H1 (cell line): ENCODE data around the gene SLC7A7. TPM values are rescaled to one million over a fixed set of nuclear protein-coding genes. Genes with fewer than 3 reads are reported as not detected.

Source experiments
- CTCF ChIA-PET: fragments of 300-600 bp; sonication (Branson Sonifier 250); formaldehyde crosslinking; loops from one replicate; lab custom pipeline; 2021; ENCODE audit not compliant: partially characterized antibody; lab: Charles Lee
- POLR2A ChIA-PET: fragments of 300-600 bp; sonication (Branson Sonifier 250); formaldehyde crosslinking; loops from one replicate; lab custom pipeline; 2021; ENCODE audit warnings: inconsistent platforms; ENCODE audit not compliant: partially characterized antibody; lab: Charles Lee
- DNase-seq, 2 experiments: peaks; one replicate each; pipeline versions ENCODE4 v3.0.0 to v3.0.0-alpha.2; 2010 to 2022; ENCODE audit warnings: low spot score in 2 of 2, low read depth in 1 of 2, mixed read lengths in 1 of 2
- FAIRE-seq: peaks from 2 replicates; lab custom pipeline; 2011; peaks lifted over from hg19 to GRCh38; lab: Jason Lieb, UNC
- H2AFZ ChIP-seq: 2 replicates; pipeline ENCODE4 v1.8.1; 2012; ENCODE audit warnings: low read length, inconsistent platforms
- H2AK5ac ChIP-seq: 2 replicates; pipeline ENCODE4 v1.6.1; 2013; ENCODE audit warnings: low read depth, low read length
- H2BK120ac ChIP-seq: replicated peaks from 2 replicates; pipeline ENCODE3; 2013; ENCODE audit warnings: low read depth, low read length, inconsistent platforms
- H2BK12ac ChIP-seq: 2 replicates; pipeline ENCODE4 v1.6.1; 2013; ENCODE audit warnings: low read depth, low read length
- H2BK15ac ChIP-seq: 2 replicates; pipeline ENCODE4 v1.6.1; 2013; ENCODE audit warnings: low read length
- H2BK20ac ChIP-seq: 2 replicates; pipeline ENCODE4 v1.6.1; 2013; ENCODE audit warnings: low read length
- H2BK5ac ChIP-seq: 2 replicates; pipeline ENCODE4 v1.6.1; 2013; ENCODE audit warnings: low read depth, low read length
- H3K14ac ChIP-seq: 2 replicates; pipeline ENCODE4 v1.6.1; 2013; ENCODE audit warnings: inconsistent platforms; ENCODE audit not compliant: insufficient read length
- H3K18ac ChIP-seq: 2 replicates; pipeline ENCODE4 v1.6.1; 2013; ENCODE audit warnings: low read length; ENCODE audit errors: extremely low read depth
- H3K23ac ChIP-seq: 2 replicates; pipeline ENCODE4 v1.6.1; 2013; ENCODE audit warnings: inconsistent platforms; ENCODE audit not compliant: insufficient read length
- H3K23me2 ChIP-seq: 2 replicates; pipeline ENCODE4 v1.6.1; 2013; ENCODE audit warnings: low read depth, low read length
- H3K27ac ChIP-seq: 2 replicates; pipeline ENCODE4 v1.6.1; 2011; ENCODE audit warnings: low read depth, low read length, inconsistent platforms
- H3K27me3 ChIP-seq, 4 experiments: replicated peaks in 1 of 4; 1 replicate in 1 of 4; 2 replicates in 3 of 4; pipeline versions ENCODE4 v1.6.1 to v1.8.1; 2011 to 2013; ENCODE audit warnings: low read length in 3 of 4, mild to moderate bottlenecking in 3 of 4, inconsistent platforms in 2 of 4, mixed read lengths in 2 of 4, moderate library complexity in 1 of 4; ENCODE audit not compliant: control insufficient read depth in 3 of 4, insufficient read depth in 3 of 4; ENCODE audit errors: extremely low read depth in 1 of 4
- H3K36me3 ChIP-seq, 4 experiments: 2 replicates each; pipeline versions ENCODE4 v1.6.1 to v1.8.1; 2011 to 2013; ENCODE audit warnings: mild to moderate bottlenecking in 4 of 4, low read length in 3 of 4, moderate library complexity in 2 of 4, control low read depth in 1 of 4, inconsistent platforms in 1 of 4; ENCODE audit not compliant: insufficient read depth in 4 of 4, control insufficient read depth in 2 of 4
- H3K4ac ChIP-seq: replicated peaks from 2 replicates; pipeline ENCODE3; 2013; ENCODE audit warnings: low read length, low read depth, mixed read lengths, inconsistent platforms; ENCODE audit not compliant: insufficient read length
- H3K4me1 ChIP-seq, 4 experiments: replicated peaks in 1 of 4; 1 replicate in 1 of 4; 2 replicates in 3 of 4; pipeline versions ENCODE4 v1.6.1 to v1.8.1; 2011 to 2013; ENCODE audit warnings: low read length in 3 of 4, inconsistent platforms in 2 of 4, mixed read lengths in 1 of 4; ENCODE audit not compliant: insufficient read depth in 4 of 4, control insufficient read depth in 3 of 4
- H3K4me2 ChIP-seq, 2 experiments: 2 replicates each; pipeline versions ENCODE4 v1.6.1 to v1.8.1; 2011 to 2013; ENCODE audit warnings: low read depth in 2 of 2, low read length in 2 of 2, control low read depth in 1 of 2, inconsistent platforms in 1 of 2, mild to moderate bottlenecking in 1 of 2; ENCODE audit not compliant: insufficient read depth in 1 of 2
- H3K4me3 ChIP-seq, 4 experiments: fragments of 200-600, 300-600 bp in 1 of 4; sonication (generic), shearing (Covaris generic), sonication (Bioruptor Twin) in 1 of 4; 2 replicates each; pipeline versions ENCODE4 v1.5.1 to v1.8.1; 2011 to 2016; ENCODE audit warnings: low read length in 4 of 4, low read depth in 3 of 4, control low read depth in 2 of 4, inconsistent platforms in 2 of 4, mild to moderate bottlenecking in 2 of 4, mixed read lengths in 1 of 4, moderate library complexity in 1 of 4; ENCODE audit not compliant: insufficient read depth in 2 of 4; ENCODE audit errors: extremely low read depth in 1 of 4
- H3K56ac ChIP-seq: replicated peaks from 2 replicates; pipeline ENCODE3; 2013; ENCODE audit warnings: low read depth, mild to moderate bottlenecking, mixed read lengths, low read length, inconsistent platforms; ENCODE audit not compliant: insufficient read length
- H3K79me1 ChIP-seq: 2 replicates; pipeline ENCODE4 v1.6.1; 2013; ENCODE audit warnings: low read depth, low read length, control low read depth
- H3K79me2 ChIP-seq, 2 experiments: 2 replicates each; pipeline versions ENCODE4 v1.6.1 to v1.8.1; 2012 to 2013; ENCODE audit warnings: low read length in 2 of 2, mild to moderate bottlenecking in 2 of 2, inconsistent platforms in 1 of 2; ENCODE audit not compliant: insufficient read depth in 2 of 2, control insufficient read depth in 1 of 2
- H3K9ac ChIP-seq, 4 experiments: replicated peaks in 1 of 4; 1 replicate in 1 of 4; 2 replicates in 3 of 4; pipeline versions ENCODE4 v1.6.1 to v1.8.1; 2011 to 2013; ENCODE audit warnings: low read depth in 3 of 4, low read length in 3 of 4, control low read depth in 2 of 4, mild to moderate bottlenecking in 2 of 4, moderate library complexity in 2 of 4, inconsistent platforms in 1 of 4; ENCODE audit errors: extremely low read depth in 1 of 4
- H3K9me3 ChIP-seq, 2 experiments: 2 replicates each; pipeline versions ENCODE4 v1.6.1 to v1.8.1; 2012 to 2013; ENCODE audit warnings: mild to moderate bottlenecking in 2 of 2, moderate library complexity in 2 of 2, control low read depth in 1 of 2, inconsistent platforms in 1 of 2, low read depth in 1 of 2, low read length in 1 of 2, mixed read lengths in 1 of 2; ENCODE audit not compliant: insufficient read depth in 2 of 2
- H4K20me1 ChIP-seq, 2 experiments: replicated peaks in 1 of 2; 2 replicates each; pipeline versions ENCODE3 to v1.8.1; 2011 to 2013; ENCODE audit warnings: inconsistent platforms in 2 of 2, low read length in 2 of 2, mild to moderate bottlenecking in 1 of 2; ENCODE audit not compliant: insufficient read depth in 2 of 2, control insufficient read depth in 1 of 2
- H4K5ac ChIP-seq: 2 replicates; pipeline ENCODE4 v1.6.1; 2013; ENCODE audit warnings: low read length, low read depth, mixed read lengths, inconsistent platforms; ENCODE audit not compliant: insufficient read length
- H4K8ac ChIP-seq: 2 replicates; pipeline ENCODE4 v1.8.0; 2013; ENCODE audit warnings: mild to moderate bottlenecking, moderate library complexity, low read length, inconsistent platforms; ENCODE audit not compliant: insufficient read depth; ENCODE audit errors: extremely low read depth
- H4K91ac ChIP-seq: replicated peaks from 2 replicates; pipeline ENCODE3; 2013; ENCODE audit warnings: low read length, mixed read lengths, inconsistent platforms; ENCODE audit not compliant: insufficient read length
- BACH1 ChIP-seq: IDR thresholded peaks from 2 replicates; pipeline ENCODE4 v1.6.1; 2012; ENCODE audit warnings: low read length, improper control_type of control experiment
- CTCF ChIP-seq, 3 experiments: IDR thresholded peaks; 1 replicate in 2 of 3; 2 replicates in 1 of 3; pipeline versions ENCODE4 v1.5.1 to v1.6.1; 2011; ENCODE audit warnings: low read length in 3 of 3, mild to moderate bottlenecking in 3 of 3, inconsistent platforms in 2 of 3, low read depth in 1 of 3, moderate library complexity in 1 of 3; ENCODE audit not compliant: insufficient read depth in 1 of 3; ENCODE audit errors: control extremely low read depth in 1 of 3
- E2F6 ChIP-seq: IDR thresholded peaks from 2 replicates; pipeline ENCODE4 v1.6.1; 2012; ENCODE audit warnings: inconsistent platforms
- HDAC6 ChIP-seq: IDR thresholded peaks from one replicate; pipeline ENCODE4 v1.7.1; 2012; ENCODE audit warnings: low read depth, mild to moderate bottlenecking, inconsistent platforms, low read length, moderate library complexity
- KDM4A ChIP-seq: IDR thresholded peaks from one replicate; pipeline ENCODE4 v1.7.1; 2012; ENCODE audit warnings: low read depth, mild to moderate bottlenecking, moderate library complexity, low read length, inconsistent platforms; ENCODE audit not compliant: severe bottlenecking
- RAD21 ChIP-seq, 2 experiments: IDR thresholded peaks in 1 of 2; conservative IDR thresholded peaks in 1 of 2; 2 replicates each; pipeline ENCODE4 v1.6.1; 2011; ENCODE audit warnings: low read depth in 2 of 2, low read length in 2 of 2, improper control_type of control experiment in 1 of 2, inconsistent platforms in 1 of 2, mild to moderate bottlenecking in 1 of 2, moderate library complexity in 1 of 2
- SP2 ChIP-seq: IDR thresholded peaks from 2 replicates; pipeline ENCODE4 v1.6.1; 2012; ENCODE audit warnings: mild to moderate bottlenecking, low read length, inconsistent platforms
- TCF12 ChIP-seq: IDR thresholded peaks from 2 replicates; pipeline ENCODE4 v1.6.1; 2011; ENCODE audit warnings: low read depth, mild to moderate bottlenecking, low read length
- TEAD4 ChIP-seq: IDR thresholded peaks from 2 replicates; pipeline ENCODE4 v1.6.1; 2012; ENCODE audit warnings: low read depth, low read length, inconsistent platforms, mixed read lengths
- WGBS, 2 experiments: shearing (Covaris generic) in 1 of 2; methylation state at CpG; one replicate each; pipeline versions ENCODE4 v1.1.6 to v1.1.7; 2013 to 2015; ENCODE audit warnings: low lambda C conversion rate in 2 of 2, mixed read lengths in 2 of 2, inconsistent platforms in 1 of 2, low coverage in 1 of 2, missing lambda C conversion rate in 1 of 2; ENCODE audit not compliant: insufficient replicate concordance in 2 of 2, insufficient coverage in 1 of 2, insufficient read length in 1 of 2; ENCODE audit errors: extremely low coverage in 1 of 2, missing lambda C conversion rate in 1 of 2; 5-methylcytosine and 5-hydroxymethylcytosine counted together
- polyA plus RNA-seq, 7 experiments: library from polyadenylated mRNA; depleted of rRNA in 3 of 7; stranded (reverse) in 5 of 7; unstranded in 2 of 7; fragments of >200 nt in 5 of 7; fragments of 200-250 nt in 2 of 7; gene quantifications; 1 replicate in 5 of 7; 2 replicates in 1 of 7; 4 replicates in 1 of 7; pipeline versions ENCODE4 v1.2.1 to v1.2.3, GENCODE V29; 2011 to 2013; ENCODE audit warnings: missing spikeins in 2 of 7, mixed read lengths in 2 of 7
- total RNA-seq: library from RNA; stranded (reverse); fragmentation: NEBNext Ultra II Directional; extraction: Animal tissue kit (Norgen Biotek cat#: 25700); gene quantifications from 2 replicates; pipeline ENCODE4 v1.2.1, GENCODE V29; 2021

SLC7A7 gene
- total and polyA plus RNA-seq, 2 of the 8 experiments (the other 6 are each of a cell fraction or from before 2014, with no cell fraction given), result 5.8 to 14.9 TPM

GRCh38 chr14:22812744-22813143 is 2.5 kb downstream of the SLC7A7 start:
- no peak overlapping the region for H3K23ac ChIP-seq
- H3K18ac ChIP-seq, result no peak overlapping the region
- H3K4me1 ChIP-seq, result peaks cover 5 to 16% (median 11%) of the 10 kb centered on the region in 4 experiments
- POLR2A ChIA-PET, result interaction anchor here (0.8 to 2.7 kb wide), 6 partner anchors 10 to 35 kb away, joined by 3 to 20 read pairs (median 4); no protein-coding TSS in a partner anchor
- no peak overlapping the region for H4K91ac ChIP-seq
- no peaks in the 10 kb centered on the region for H4K20me1 ChIP-seq
- DNase-seq, result peak in 1 of 2 experiments; percentile 58
- H2BK120ac ChIP-seq, result no peak overlapping the region
- H3K79me2 ChIP-seq, result no peaks in the 10 kb centered on the region
- no peak overlapping the region for H3K14ac ChIP-seq
- FAIRE-seq, result no peak
- H2BK5ac ChIP-seq, result no peak overlapping the region; the same call in 1 of the 2 replicates
- no peaks in the 10 kb centered on the region; the same call in 1 of the 2 replicates for H3K23me2 ChIP-seq
- H2BK12ac ChIP-seq, result no peak overlapping the region
- H3K79me1 ChIP-seq, result no peaks in the 10 kb centered on the region
- no peak overlapping the region for H2AK5ac ChIP-seq
- CTCF ChIA-PET, result interaction anchor here (0.6 to 53.1 kb wide), 19 partner anchors 9 to 1446 kb away, joined by 3 to 1562 read pairs (median 4); partner anchors contain the start of genes LRP10, MMP14, OXA1L and REM2
- H3K27me3 ChIP-seq, result no peaks in the 10 kb centered on the region
- 77% methylated on average over 4 of the region's 4 CpGs; no CpG with 5 or more reads in 1 of the 2 experiments for WGBS, 2 experiments
- H2AFZ ChIP-seq, result 0 out of 2 replicates have a peak overlapping the region, but pooled peaks have one; percentile 29
- H3K4me2 ChIP-seq, result peak overlapping the region in 1 of 2 experiments; percentile 38; a peak in 2 of 4 replicates
- H3K9me3 ChIP-seq, result no peaks in the 10 kb centered on the region
- TF ChIP-seq HDAC6, result no peak
- no peak for TF ChIP-seq TEAD4
- TF ChIP-seq E2F6, result no peak
- TF ChIP-seq CTCF (IDR thresholded peaks at IDR 0.05; ENCODE audit: control extremely low read depth in 1 of 3, insufficient read depth in 1 of 3, low read depth in 1 of 3, low read length in 3 of 3), result peak; percentile 47 to 64 (median 55)
- TF ChIP-seq SP2, result no peak
- no peak for TF ChIP-seq KDM4A
- TF ChIP-seq BACH1, result no peak
- no peak for TF ChIP-seq TCF12
- TF ChIP-seq RAD21 (IDR thresholded peaks at IDR 0.05 in 1 of 2, conservative IDR thresholded peaks at IDR 0.05 in 1 of 2; ENCODE audit: low read depth in 2 of 2, low read length in 2 of 2), result peak; percentile 27 to 31; a peak in 2 of 4 replicates
- no peak overlapping the region for H4K8ac ChIP-seq
- H3K4ac ChIP-seq, result no peak overlapping the region
- no peak overlapping the region for H3K27ac ChIP-seq
- no peak overlapping the region for H2BK20ac ChIP-seq
- H3K9ac ChIP-seq, result no peak overlapping the region
- H3K56ac ChIP-seq, result peak overlapping the region; percentile 42
- no peaks in the 10 kb centered on the region for H3K36me3 ChIP-seq
- no peak overlapping the region for H4K5ac ChIP-seq
- H3K4me3 ChIP-seq, result no peak overlapping the region
- no peak overlapping the region for H2BK15ac ChIP-seq
